ENCODE data around the gene PRPSAP1. TPM values are rescaled to one million over a fixed set of nuclear protein-coding genes. Genes with fewer than 3 reads are reported as not detected.

Gene PRPSAP1
- total RNA-seq, 1 donor from 2014 or later: 25.8 TPM

DNA sequence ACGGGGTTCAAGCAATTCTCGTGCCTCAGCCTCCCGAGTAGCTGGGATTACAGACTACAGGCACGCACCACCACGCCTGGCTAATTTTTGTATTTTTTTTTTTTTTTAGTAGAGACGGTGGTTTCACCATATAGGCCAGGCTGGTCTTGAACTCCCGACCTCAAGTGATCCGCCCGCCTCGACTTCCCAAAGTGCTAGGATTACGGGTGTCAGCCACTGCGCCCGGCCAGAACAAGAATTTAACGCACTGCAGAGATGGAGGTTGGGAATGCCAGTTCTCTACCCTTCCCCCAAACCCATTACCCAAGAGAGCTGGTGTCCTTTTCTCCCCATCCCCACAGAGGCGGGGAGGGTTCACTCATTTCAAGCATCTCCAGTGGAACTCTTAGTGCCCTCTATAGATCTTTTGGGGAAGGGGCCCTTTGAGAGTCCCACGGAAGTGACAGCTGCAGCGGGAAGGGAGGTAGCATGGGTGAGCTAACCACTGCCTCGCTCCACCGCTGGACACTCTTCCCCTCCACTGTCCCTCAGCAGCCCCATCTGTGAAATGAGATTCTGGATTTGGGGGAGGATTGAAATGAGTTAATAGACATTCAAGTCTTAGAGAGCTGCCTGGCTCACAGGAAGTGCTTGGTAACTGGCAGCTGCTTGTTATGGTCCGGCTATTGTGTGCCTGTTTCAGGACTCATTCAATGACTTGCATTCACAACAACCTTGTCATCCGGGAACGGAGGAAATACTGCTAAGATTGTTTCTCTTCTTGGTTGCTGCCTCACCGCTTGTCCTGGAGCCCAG is 92.1 kb downstream of the PRPSAP1 start:
- DNase-seq (ENCODE audit: low spot score): no peak
- intact Hi-C loops (cut with DNase I): no loop called here

DNA sequence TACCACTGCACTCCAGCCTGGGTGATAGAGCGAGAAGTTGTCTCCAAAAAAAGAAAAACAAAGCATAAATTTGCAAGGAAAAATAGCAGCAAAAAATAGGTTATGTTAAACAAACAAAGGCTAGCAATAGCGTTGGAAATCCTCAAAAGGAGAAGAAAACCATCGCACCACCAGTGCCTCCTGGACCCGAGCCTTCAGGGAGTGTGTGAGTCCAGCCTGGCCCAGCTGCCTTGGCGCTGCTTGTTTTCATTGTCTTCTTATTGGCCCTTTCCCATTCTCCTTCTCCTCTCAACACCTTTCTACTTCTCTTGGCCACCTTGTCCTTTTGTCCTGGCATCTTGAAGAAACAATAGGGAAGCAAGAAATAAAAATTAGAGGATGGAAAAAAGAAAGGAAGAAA is 93.0 kb downstream of the PRPSAP1 start:
- DNase-seq (ENCODE audit: low spot score): no peak
- intact Hi-C loops (cut with DNase I): no loop called here

DNA sequence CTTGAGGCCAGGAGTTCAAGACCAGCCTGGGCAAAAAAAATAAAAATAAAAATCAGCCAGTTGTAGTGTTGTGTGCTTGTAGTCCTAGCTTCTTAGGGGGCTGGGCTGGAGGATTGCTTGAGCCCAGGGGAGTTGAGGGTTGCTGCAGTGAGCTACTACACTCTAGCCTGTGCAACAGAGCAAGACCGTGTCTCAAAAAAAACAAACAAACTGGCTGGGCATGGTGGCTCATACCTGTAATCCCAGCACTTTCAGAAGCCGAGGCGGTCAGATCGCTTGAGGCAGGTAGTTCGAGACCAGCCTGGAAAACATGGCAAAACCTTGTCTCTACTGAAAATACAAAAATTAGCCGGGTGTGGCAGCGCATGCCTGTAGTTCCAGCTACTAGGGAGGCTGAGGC is 93.5 kb downstream of the PRPSAP1 start:
- DNase-seq (ENCODE audit: low spot score): no peak
- intact Hi-C loops (cut with DNase I): no loop called here

Other genes with a start within 250 kb of the PRPSAP1 start
- gene FOXJ1, start 212.7 kb downstream of the PRPSAP1 start, total RNA-seq: not detected
- gene RNF157, start 113.4 kb downstream of the PRPSAP1 start, total RNA-seq: 2.5 TPM
- gene UBALD2, start 88.6 kb downstream of the PRPSAP1 start, total RNA-seq: 22.7 TPM
- gene QRICH2, start 45.6 kb downstream of the PRPSAP1 start, total RNA-seq: 1.8 TPM
- gene SPHK1, start 30.7 kb upstream of the PRPSAP1 start, total RNA-seq: 11.0 TPM
- gene UBE2O, start 99.2 kb upstream of the PRPSAP1 start, total RNA-seq: 31.1 TPM
- gene AANAT, start 113.7 kb upstream of the PRPSAP1 start, total RNA-seq: not detected
- 11.5 TPM for gene RHBDF2, start 147.5 kb upstream of the PRPSAP1 start, total RNA-seq
- 17.6 TPM for gene CYGB, start 183.8 kb upstream of the PRPSAP1 start, total RNA-seq
- 2.7 TPM for gene PRCD, start 186.1 kb upstream of the PRPSAP1 start, total RNA-seq
- 6.2 TPM for gene ST6GALNAC2, start 231.9 kb upstream of the PRPSAP1 start, total RNA-seq

Measured in cardiac septum (tissue), 1 donor.